Stimulated activated CD4-positive, alpha-beta T cell treated with anti-CD3 and anti-CD28 coated beads, Interleukin-15, amount 100 ng/mL, for 1 hour (primary cell): ENCODE measurements around the gene SSH3.

Experiments
- DNase-seq, 2 donors: peaks; one replicate each; pipeline ENCODE4 v3.0.0-alpha.2; 2020; ENCODE audit warnings: low read depth in 1 of 2, low spot score in 1 of 2

SSH3 gene

DNA sequence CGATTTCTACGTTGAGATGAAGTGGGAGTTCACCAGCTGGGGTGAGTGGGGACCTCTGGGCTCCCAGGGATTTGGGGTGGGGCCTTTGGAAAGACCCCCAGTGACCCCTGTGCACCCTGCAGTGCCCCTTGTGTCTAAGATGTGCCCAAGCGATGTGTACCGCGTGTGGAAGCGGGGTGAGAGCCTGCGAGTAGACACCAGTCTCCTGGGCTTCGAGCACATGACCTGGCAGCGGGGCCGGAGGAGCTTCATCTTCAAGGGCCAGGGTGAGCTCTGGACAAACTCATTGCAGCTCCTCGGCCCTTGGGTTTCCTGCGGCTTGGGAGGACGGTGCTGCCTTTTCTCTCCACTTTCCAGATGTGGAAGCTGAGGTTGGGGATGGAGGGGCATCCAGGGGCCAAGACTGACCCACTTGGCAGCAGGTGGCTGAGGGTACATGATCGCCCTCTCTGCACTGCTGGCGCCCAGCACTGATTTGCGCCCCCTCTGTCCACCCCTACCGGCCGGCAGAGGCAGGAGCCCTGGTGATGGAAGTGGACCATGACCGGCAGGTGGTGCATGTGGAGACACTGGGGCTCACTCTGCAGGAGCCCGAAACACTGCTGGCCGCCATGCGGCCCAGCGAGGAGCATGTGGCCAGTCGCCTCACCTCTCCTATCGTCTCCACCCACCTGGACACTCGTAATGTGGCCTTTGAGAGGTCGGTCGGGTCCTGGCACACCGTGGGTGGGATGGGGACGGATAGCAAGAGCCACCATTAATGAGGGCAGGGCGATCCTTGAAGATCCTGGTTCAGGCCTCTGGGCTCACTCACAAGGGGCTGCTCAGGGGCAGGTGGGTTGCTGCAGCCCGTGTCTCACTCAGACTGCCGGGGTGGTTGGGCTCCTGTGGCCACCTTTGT, 11.6 kb upstream of the SSH3 start:
- no peak for DNase-seq

DNA sequence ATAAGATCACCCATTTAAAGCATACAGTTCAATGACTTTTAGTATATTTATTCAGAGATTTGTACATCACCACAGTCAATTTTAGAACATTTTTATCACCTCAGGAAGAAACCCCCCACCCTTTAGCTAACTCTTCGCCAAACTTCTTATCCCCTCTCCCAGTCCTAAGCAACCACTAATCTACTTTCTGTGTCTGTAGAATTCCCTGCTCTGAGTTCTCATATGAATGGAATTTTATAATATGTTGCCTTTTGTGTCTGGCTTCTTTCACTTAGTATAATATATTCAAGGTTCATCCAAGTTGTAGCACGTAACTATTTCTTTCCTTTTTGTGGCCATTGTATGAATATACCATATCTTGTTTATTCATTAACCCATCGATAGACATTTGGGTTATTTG, 10.7 kb upstream of the SSH3 start:
- no peak for DNase-seq

DNA sequence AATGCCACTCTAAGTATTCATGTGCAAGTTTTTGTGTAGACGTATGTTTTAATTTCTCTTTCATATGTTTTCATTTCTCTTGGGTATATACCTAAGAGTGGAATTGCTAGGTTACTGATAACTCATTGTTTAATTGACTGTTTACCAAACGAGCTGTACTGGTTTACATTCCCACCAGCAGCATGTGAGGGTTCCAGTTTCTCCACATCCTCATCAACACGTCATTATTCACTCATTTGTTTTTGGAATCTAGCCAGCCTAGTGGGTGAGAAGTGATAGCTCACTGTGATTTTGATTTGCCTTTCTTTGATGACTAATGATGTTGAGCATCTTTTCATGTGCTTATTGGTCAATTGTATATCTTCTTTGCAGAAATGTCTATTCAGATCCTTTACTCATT, 10.2 kb upstream of the SSH3 start:
- DNase-seq = no peak

DNA sequence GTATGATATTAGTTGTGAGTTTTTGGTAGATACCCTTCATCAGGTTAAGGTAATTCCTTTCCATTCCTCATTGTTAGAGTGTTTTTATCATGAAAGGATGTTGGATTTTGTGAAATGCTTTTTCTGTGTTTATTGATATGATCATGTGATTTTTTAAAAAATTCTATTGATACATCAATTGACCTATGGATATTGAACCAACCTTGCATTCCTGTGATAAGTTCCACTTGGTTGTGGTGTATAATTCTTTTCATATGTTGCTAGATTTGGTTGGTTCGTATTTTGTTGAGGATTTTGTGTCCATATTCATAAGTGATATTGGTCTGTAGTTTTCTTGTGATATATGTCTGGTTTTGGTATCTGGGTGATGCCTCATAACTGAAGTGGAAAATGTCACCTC, 7.5 kb upstream of the SSH3 start:
- DNase-seq = no peak

DNA sequence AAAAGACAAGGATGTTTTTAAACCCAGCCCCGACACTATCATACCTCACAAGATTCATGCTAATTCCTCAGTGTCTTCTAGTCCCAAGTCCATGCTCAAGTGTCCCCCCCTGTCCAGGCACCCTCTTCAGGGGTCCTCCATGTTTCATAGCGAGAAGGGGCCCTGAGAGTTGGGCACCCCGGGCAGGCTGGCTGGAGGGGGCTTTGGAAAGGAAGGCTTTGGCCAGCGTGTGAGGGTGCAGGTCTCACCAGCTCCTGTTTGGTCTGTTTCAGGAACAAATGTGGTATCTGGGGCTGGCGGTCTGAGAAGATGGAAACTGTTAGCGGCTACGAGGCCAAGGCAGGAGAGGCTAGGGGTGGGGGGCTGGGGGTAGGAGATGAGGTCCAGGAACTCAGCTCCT, 4.5 kb upstream of the SSH3 start:
- no peak for DNase-seq

DNA sequence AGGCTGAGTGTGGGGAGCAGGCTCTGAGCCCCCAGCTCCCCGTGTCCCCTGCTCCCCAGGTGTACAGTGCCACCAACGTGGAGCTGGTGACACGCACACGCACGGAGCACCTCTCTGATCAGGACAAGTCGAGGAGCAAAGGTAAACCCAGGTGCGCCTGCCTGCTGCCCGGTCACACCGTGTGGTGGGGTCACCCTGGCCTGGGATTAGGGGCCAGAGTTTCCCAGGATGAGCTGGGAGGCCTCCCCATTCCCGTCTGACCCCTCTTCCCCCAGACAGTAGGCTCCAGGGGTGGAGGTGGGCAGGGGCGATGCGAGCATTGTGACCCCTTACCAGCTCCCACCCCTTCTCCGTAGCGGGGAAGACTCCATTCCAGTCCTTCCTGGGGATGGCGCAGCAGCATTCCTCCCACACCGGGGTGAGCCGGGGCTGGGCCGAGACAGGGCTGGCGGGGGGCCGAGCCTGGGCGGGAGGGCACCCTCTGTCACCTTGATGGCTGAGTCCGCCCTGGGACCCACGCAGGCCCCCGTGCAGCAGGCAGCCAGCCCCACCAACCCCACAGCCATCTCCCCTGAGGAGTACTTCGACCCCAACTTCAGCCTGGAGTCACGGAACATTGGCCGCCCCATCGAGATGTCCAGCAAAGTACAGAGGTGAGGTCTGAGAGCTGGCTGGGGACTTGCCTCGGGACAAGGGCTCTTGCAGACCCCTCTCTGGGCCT, 3.7 kb upstream of the SSH3 start:
- DNase-seq = no peak

DNA sequence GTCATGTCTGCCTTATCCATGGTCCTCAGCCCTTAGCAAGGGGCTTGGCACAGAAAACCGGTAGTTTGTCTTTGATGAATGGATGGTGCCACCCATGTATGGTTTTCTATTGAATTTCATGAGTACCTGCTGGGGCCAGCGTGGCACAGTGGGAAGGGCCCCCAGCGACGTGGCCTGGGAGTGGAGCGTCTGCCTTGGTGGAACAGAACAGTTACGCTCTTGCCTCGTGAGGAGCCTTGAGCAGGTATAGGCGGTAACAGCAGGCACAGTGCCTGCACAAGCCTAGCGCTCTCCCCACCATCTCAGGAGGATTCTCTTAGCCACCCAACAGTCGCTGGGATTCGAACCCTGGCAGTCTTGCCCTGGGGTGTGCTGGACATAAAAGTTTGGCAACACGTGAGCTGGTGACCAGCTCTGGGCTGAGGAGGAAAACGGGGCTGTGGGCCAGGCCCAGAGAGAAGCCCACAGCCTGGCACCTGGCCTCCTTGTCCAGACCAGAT, 3.0 kb upstream of the SSH3 start:
- DNase-seq = no peak

DNA sequence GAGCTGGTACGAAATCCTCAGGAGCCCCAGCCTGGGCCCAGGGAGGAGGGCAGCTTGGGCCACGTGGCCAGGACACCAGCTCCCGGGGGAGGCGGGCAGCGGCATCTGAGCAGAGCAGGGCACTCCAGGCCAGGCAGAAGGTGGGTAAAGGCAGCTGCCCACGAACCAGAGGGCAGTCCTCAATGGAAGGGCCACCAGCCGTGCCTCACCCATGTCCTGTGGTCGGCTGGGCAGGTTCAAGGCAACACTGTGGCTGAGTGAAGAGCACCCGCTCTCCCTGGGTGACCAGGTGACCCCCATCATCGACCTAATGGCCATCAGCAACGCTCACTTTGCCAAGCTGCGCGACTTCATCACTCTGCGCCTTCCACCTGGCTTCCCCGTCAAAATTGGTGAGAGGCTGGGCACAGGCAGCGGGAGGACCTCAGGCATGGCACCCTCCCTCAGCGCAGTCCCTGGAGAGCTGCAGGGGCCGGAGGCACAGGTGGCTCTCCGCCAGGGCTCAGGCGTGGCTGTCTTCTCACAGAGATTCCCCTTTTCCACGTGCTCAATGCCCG, 2.5 kb upstream of the SSH3 start:
- no peak for DNase-seq

DNA sequence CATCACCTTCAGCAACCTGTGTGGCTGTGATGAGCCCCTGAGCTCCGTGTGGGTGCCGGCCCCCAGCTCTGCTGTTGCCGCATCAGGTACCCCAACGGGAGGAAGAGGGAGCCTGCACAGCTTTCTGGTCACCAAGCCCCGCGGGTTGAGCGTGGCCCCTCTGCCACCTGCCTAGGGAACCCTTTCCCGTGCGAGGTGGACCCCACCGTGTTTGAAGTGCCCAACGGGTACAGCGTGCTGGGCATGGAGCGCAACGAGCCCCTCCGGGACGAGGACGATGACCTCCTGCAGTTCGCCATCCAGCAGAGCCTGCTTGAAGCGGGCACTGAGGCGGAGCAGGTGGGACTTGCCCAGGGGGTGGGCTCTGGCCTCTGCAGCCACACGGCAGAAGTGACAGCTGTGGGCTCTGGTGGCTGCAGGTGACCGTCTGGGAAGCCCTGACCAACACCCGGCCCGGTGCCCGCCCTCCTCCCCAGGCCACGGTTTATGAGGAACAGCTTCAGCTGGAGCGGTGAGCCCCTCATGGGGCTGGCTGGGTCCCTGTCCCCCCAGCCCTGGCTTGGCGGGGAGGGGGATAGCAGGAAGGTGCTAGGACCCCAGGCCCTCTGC, 1.9 kb upstream of the SSH3 start:
- no peak for DNase-seq

DNA sequence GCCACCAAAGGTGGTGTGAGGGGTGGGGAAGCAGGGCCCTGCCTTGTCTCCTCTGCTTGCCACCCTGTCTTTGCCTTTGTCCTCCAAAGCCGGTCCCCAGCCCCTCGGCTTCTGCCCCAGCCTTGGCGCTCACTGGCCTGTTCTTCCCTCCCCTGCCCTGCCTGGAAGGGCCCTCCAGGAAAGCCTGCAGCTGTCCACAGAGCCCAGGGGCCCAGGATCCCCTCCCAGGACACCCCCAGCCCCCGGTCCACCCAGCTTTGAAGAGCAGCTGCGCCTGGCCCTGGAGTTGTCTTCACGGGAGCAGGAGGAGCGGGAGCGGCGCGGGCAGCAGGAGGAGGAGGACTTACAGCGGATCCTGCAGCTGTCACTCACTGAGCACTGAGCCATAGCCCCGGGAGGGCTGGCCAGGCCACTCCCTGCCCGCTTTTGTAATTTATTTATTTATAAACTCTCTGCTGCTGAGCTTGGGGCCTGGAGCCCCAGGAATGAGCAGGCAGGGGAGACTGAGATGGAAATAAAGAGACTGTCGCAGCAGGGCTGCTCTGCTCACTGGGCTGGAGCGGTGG, 1.3 kb upstream of the SSH3 start:
- no peak for DNase-seq

DNA sequence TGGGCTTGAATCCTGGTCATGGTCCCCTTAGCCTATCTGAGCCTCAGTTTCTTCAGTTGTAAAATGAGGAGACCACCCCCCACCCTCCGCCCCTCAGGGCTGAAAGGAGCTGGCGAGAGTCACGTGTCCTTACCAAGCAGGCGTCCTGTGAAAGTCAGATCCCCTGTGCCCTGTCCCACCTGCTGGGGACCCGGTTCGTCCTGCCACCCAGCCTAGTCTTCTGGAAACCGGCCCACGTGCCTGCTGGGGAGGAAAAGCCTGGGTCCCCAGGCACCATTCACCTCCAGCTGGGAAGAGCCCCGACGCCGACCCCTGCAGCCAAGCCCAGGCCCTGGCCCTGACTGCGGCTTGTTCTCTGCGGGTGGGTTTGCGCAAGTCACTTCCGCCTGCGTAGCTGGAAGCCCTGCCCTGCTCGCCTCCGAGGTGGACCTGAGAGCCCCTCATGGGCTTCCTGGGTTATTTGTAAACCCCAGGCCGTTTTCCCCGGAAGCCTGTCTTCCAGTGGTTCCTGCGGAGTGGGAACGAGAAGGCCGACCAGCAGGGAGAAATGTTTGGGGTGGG, 679 bp upstream of the SSH3 start:
- no peak for DNase-seq

DNA sequence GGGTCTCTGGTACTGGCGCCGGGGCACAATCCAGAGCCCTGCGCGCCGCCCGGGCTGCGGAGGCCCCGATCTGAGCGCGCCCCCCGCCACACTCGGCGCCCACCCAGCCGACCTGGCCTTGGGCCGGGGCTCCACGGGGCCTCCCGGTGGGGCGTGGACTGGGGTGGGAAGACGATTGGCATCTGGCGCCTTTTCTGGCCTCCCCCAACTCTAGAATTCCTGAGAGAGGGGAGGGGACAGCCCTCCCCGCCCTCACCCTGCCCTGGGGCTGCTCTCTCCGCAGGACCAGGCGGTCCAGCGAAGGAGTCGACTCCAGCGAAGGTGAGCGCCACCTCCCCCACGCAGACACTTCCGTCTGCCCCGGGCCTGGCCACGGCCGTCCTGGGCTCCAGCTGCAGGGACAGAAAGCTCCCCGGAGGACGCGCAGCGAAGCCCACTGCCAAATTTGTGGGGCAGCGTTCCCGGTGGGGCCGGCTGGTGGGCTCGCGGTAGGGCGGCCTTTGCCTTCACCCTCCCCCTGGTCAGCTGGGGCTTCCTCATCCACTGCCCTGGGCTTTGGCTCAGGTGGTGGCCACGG, 593 bp downstream of the SSH3 start:
- no peak for DNase-seq

DNA sequence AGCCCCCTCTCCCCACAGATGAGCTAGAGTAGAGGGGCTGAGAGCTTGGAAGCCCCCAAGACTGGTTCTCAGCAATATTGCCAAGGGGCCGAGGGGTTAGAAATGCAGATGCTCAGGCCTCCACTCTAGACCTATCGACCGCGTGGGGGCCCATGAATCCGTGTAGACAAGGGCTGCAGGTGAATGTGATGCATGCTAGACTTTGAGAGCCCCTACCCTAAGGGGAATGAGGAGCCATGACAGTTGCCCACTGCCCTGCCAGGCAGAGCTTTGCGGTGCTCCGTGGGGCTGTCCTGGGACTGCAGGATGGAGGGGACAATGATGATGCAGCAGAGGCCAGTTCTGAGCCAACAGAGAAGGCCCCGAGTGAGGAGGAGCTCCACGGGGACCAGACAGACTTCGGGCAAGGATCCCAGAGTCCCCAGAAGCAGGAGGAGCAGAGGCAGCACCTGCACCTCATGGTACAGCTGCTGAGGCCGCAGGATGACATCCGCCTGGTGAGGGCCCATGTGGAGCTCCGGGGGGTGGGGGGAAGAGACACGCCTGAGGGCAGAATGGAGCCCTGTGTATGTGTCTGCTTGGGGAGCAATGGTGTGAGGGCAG, 1.3 kb downstream of the SSH3 start:
- no peak for DNase-seq

DNA sequence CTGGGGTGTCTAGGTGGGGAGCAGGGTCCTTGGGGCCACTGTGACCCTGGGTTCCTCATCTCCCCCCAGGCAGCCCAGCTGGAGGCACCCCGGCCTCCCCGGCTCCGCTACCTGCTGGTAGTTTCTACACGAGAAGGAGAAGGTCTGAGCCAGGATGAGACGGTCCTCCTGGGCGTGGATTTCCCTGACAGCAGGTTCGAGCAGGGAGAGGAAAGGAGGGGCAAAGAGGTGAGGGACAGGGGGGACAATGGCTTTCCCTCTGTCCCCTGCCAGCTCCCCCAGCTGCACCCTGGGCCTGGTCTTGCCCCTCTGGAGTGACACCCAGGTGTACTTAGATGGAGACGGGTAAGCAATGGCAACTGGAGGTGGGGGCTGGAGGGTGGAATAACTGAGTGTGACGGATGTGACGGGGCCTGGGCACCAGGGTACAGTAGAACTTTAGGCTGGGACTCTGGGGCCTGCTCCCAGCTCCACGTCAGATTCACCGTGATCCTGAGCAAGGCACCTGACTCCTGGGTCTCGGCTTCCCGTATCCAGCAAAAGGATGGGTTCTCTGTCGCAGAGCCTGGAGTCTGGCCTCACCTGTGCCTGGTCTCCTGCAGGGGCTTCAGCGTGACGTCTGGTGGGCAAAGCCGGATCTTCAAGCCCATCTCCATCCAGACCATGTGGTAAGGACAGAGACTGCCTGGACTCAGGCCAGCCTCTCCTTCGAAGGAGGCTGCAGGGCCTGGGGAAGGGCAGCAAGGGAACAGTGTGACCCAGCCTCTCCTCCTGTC, 3.6 kb downstream of the SSH3 start:
- DNase-seq = no peak

DNA sequence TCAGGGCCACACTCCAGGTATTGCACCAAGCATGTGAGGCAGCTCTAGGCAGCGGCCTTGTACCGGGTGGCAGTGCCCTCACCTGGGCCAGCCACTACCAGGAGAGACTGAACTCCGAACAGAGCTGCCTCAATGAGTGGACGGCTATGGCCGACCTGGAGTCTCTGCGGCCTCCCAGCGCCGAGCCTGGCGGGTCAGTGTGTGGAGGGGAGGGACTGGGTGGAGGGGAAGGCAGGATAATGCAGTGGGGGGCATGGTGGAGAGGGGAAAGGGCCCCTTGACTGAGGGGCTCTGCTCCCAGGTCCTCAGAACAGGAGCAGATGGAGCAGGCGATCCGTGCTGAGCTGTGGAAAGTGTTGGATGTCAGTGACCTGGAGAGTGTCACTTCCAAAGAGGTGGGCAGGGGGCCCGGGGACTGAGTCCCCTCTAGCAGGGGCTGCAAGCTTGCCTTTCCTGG, 4.2 kb downstream of the SSH3 start:
- no peak for DNase-seq

DNA sequence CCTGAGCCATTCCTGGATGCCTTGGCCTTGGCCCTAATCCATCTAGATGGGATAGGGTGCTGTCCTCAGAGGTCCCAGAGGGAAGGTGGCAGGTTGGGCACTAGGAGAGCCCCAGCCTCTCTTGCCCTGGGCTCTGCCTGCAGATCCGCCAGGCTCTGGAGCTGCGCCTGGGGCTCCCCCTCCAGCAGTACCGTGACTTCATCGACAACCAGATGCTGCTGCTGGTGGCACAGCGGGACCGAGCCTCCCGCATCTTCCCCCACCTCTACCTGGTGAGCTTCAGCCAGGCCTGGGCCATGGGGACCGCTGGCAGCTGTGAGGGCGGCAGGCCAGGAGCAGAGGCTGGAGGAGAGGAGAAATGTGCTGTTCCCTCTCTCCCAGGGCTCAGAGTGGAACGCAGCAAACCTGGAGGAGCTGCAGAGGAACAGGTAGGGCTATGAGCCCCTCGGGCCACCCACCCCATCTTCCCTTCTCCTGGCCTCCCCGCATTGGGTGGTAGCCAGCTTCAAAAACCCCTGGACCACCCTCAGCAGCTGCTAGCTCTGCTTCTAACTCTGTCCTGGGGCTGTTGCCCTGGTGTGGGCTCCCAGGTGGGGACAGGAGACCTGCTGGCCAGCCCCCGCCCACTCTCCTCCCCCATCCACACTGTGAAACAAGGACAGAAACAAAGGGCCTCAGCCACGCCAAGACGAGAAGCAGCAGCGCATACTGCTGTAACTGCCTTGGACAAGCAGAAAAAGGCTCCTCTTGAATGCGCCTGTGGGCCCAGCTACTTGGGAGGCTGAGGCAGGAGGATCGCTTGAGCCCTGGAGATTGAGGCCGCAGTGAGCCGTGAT, 4.9 kb downstream of the SSH3 start:
- no peak for DNase-seq

DNA sequence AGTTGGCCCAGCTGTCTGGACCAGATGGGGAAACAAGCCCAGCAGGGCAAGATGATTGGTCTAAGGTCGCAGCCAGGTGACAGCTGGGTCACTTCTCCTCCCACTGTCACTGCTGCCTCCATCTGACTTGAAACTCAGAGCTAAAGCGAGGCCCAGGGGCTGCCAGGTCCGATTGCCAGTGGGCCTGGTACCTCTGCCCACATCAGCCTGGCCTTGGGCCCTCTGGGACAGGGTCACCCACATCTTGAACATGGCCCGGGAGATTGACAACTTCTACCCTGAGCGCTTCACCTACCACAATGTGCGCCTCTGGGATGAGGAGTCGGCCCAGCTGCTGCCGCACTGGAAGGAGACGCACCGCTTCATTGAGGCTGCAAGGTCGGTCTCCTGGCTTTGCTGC, 5.8 kb downstream of the SSH3 start:
- DNase-seq = no peak

DNA sequence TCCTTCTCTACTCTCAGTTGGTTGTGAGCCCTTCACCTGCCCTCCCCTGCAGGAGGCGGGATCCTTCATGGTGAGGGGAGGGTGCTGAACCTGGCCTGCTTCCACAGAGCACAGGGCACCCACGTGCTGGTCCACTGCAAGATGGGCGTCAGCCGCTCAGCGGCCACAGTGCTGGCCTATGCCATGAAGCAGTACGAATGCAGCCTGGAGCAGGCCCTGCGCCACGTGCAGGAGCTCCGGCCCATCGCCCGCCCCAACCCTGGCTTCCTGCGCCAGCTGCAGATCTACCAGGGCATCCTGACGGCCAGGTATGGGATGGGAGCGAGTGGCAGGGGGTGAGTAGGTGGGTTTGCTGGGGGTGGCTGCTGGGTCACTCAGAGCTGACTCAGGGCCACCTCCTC, 6.3 kb downstream of the SSH3 start:
- DNase-seq = no peak
